SK-N-SH (cell line): ENCODE data around the gene EXOC3.

Experiments used
- FOXM1 ChIP-seq: IDR thresholded peaks from 2 replicates; pipeline ENCODE4 v1.4.0; 2012; ENCODE audit warnings: low read depth, mild to moderate bottlenecking
- POLR2AphosphoS5 ChIP-seq: IDR thresholded peaks from 2 replicates; pipeline ENCODE4 v1.6.1; 2012; ENCODE audit warnings: low read depth, low read length
- SMC3 ChIP-seq: IDR thresholded peaks from 2 replicates; pipeline ENCODE4 v1.6.1; 2012; ENCODE audit warnings: low read depth, low read length, improper control_type of control experiment
- TAF1 ChIP-seq: IDR thresholded peaks from 2 replicates; pipeline ENCODE4 v1.6.1; 2012; ENCODE audit warnings: low read depth, mild to moderate bottlenecking, low read length, moderate library complexity, borderline replicate concordance
- TEAD4 ChIP-seq: IDR thresholded peaks from 2 replicates; pipeline ENCODE4 v1.4.0; 2012; ENCODE audit warnings: mild to moderate bottlenecking, borderline replicate concordance; ENCODE audit not compliant: insufficient read depth
- TF ChIP-seq, protein P1 (sequence below): fragments of 200-600 bp; sonication (generic); IDR thresholded peaks from 2 replicates; pipeline ENCODE4 v1.6.1; 2017; ENCODE audit warnings: antibody characterized with exemption, mild to moderate bottlenecking, moderate library complexity
- TF ChIP-seq, protein P2 (sequence below): IDR thresholded peaks from 2 replicates; pipeline ENCODE4 v1.4.0; 2012; ENCODE audit warnings: low read depth
- TF ChIP-seq, protein P3 (sequence below): fragments of 150-350 bp; IDR thresholded peaks from 2 replicates; pipeline ENCODE4 v1.6.1; 2017; ENCODE audit warnings: antibody characterized with exemption, low read length, low read depth, borderline replicate concordance

DNA sequence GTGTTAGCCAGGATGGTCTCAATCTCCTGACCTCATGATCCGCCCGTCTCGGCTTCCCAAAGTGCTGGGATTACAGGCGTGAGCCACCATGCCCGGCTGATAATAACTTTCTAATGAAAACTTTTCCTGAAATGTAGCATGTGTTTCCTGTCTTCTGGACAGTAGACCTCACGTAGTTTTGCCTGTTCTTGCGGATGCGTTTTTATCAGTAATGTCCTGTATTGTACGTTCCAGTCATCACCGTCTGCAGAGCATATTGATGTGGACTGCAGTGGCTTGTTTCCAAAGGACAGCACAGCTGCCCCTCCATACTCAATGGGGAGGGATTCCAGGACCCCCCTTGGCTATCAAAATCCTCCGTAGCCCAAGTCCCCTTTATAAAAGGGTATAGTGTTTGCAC, 12.8 kb downstream of the EXOC3 start:
- TF ChIP-seq, protein P1, sequence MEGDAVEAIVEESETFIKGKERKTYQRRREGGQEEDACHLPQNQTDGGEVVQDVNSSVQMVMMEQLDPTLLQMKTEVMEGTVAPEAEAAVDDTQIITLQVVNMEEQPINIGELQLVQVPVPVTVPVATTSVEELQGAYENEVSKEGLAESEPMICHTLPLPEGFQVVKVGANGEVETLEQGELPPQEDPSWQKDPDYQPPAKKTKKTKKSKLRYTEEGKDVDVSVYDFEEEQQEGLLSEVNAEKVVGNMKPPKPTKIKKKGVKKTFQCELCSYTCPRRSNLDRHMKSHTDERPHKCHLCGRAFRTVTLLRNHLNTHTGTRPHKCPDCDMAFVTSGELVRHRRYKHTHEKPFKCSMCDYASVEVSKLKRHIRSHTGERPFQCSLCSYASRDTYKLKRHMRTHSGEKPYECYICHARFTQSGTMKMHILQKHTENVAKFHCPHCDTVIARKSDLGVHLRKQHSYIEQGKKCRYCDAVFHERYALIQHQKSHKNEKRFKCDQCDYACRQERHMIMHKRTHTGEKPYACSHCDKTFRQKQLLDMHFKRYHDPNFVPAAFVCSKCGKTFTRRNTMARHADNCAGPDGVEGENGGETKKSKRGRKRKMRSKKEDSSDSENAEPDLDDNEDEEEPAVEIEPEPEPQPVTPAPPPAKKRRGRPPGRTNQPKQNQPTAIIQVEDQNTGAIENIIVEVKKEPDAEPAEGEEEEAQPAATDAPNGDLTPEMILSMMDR = no peak
- TF ChIP-seq TAF1 (no peak), POLR2AphosphoS5 (no peak), FOXM1 (no peak), SMC3 (no peak), TEAD4 (no peak)
- TF ChIP-seq, protein P2, sequence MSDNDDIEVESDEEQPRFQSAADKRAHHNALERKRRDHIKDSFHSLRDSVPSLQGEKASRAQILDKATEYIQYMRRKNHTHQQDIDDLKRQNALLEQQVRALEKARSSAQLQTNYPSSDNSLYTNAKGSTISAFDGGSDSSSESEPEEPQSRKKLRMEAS = no peak
- TF ChIP-seq, protein P3, sequence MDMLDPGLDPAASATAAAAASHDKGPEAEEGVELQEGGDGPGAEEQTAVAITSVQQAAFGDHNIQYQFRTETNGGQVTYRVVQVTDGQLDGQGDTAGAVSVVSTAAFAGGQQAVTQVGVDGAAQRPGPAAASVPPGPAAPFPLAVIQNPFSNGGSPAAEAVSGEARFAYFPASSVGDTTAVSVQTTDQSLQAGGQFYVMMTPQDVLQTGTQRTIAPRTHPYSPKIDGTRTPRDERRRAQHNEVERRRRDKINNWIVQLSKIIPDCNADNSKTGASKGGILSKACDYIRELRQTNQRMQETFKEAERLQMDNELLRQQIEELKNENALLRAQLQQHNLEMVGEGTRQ = no peak
